Stimulated activated CD4-positive, alpha-beta T cell treated with anti-CD3 and anti-CD28 coated beads, Interleukin-12 subunit alpha, Interleukin-12 subunit beta, amount 100 ng/mL, for 24 hours (primary cell): Measurements from ENCODE around the gene MAP2K5.
"Not testable (repeated sequence)": the region's sequence is repeated elsewhere in the genome, so short reads cannot be mapped to it uniquely, and the experiment has no call there.

ENCODE experiments used
- DNase-seq, 2 experiments: peaks; one replicate each; pipeline ENCODE4 v3.0.0-alpha.2; 2020; ENCODE audit warnings: low read depth in 2 of 2

The MAP2K5 gene

DNA sequence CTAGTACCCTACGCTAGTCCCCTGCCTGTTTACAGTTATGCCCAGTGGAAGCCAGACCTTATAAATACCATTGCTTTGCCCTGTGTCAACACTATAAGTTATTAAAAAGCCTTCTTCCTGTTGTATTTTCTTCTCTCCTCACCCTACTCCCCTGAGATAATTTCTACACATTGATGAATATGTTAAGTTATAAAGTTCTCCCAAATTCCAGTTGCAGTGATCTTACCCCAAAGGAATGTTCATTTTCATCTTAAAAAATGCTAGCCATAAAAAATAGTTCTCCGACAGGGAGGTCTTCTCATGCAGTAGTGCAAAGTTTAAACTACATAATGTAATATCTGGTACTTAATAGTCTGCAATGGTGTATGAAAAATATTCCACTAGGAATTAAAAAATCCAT lies 58.6 kb downstream of the MAP2K5 start:
- no peak for DNase-seq

DNA sequence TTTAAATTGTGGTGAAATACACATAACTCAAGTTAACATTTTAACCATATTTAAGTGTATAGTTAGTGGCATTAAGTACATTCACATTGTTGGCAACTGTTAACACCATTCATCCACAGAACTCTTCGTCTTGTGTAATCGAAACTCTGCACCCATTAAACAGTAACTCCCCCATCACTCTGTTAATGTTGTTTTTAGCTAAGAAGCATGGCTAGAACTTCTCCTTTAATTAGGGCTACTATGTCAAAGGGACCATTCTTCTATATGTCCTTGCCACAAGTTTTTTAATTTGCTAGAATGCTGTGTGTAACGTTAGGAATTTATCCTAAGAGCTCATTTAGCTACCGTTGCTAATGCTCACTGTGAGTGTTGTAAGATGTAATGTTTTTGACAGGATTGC lies 60.6 kb downstream of the MAP2K5 start:
- DNase-seq = no peak

DNA sequence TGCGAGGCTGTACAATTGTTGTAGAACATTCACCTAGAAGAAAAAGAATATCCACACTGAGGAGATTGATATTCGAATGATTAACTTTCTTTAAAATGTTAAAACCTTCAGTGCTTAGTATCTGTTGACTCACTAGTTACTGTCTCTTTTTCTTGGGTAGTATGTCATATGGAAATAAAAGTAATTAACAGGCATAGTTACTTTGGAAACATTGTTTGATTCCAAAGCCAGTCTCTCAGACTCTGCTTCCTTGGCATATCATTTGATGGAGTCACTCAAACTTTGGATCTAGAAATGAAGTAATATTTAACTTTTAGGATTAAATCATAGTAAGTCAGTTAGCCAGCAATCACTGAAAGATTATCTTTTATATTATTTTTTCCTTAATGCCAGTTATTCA lies 63.4 kb downstream of the MAP2K5 start:
- no peak for DNase-seq

DNA sequence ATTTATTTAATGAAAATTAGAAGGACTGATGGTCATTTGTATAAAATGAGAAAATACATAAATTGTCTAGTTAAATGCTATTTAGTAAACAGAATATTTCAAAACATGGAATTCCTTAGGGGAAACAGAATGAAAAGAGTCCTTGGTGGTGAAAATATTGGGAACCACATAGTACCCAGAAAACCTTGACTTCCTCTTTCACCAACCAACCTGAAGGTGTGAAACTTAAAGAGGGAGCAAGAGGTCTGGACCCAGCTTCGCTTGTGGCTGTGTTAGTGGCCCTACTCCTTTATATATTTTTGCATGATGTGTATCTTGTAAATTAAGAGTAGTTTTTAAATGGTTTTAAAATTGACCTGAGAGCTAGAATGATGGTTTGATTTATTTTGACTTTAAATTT lies 64.2 kb downstream of the MAP2K5 start:
- DNase-seq = no peak

DNA sequence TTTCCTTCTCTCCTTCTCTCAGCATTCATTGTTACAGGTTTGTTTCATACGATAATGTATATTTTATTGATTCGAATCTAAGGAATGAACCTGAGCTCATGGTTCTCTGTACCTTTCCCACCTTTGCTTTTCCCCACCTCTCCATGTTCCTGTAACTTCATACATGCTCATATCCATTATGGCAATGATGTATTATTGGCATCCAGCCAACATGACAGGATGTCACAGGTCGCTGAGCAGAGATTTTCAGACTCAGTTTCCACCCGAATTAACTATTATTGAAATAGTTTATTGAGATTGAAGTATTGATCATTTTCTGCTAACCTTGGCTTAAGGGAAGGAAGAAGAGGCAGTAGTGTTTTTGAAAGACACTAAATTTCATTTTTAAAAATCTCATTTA lies 64.8 kb downstream of the MAP2K5 start:
- no peak for DNase-seq

DNA sequence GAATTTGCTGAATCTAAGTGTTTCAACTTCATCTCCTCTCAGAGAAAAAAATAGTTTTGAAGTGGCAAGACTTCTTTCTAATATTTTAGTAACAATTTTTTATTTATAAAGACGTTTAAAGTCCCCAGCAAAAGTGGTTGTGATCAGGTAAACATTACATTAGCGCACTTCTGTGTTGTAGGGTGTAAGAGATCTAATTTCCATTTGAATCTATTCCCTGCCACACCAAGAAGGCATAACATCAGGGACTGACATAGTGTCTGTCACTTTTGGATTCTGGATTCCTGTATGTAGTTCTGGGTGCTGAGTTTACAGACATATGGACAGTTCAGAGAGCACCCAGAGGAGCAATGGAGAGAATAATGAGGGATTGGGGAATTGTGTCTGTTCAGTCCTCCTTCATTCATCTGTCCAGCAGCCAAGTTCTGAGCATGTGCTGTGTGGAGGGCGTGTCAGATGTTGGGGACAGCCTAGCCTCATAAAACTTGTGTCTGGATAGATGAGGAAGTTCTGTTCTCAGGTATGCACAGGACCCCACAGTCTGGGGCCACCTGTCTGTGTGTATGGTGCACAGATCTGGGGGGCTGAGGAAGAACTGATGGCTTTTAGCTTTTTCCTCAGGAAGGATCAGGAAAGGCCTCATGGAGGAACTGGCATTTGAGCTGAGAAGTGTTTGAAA lies 65.6 kb downstream of the MAP2K5 start:
- no peak for DNase-seq

DNA sequence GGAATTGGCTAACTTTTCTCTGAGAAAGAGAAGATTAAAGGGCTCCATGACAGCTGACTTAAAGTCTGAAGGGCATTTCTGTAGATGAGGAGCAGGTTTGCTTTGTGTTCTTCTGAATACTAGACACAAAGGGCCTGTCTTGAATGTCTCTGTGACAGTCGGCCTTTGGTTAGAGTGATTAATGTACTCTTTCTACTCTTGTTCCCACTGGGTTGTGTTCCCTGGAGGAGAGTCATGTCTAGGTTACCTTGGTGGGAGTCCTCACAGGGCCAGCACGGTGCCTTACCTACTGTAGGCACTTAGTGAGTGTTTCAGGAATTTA lies 66.1 kb downstream of the MAP2K5 start:
- DNase-seq = no peak

DNA sequence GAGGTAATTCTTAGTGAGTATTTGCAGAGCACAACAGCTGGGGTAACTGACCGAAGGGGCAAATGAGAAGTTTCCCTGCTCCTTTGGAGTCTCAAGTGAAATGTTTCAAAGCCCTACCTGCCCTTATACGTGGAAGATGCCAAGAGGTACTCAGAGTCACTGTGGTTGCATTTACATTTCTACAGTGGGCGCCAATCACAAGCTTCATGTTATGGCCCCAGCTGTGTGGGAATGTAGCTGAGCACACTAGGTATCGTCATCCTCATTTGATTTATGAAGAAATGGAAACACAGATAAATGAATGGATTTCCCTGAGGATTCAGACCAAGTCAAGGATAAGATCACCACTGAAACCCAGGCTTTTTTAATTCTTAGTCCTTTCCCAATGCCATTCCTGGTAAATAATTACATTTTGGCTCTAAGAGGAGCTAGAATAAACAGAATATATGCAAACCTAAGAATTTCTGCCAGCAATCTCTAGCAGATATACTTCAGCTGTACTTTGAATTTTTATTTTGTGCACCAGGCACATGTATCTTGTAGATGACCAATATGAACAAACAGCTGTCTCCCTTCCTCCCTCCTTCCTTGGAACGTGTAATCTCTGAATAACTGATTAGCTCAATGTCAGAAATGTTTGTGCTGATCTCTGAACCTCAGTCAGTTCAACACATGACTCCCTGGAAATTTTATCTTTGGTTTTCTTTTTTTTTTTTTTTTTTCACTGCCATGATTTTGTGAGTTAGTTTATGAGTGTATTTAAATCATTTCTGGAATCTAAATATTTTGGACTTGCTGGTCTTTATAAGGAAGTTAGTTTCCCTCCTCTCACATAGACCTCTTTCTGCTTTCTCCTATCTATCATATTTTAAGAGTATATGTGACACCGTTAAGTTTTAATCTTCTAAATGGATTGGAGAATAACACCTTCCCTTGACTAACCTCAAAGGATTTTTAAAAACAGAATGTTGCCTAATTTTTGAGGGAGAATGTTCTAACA lies 69.2 kb downstream of the MAP2K5 start:
- DNase-seq = no peak

DNA sequence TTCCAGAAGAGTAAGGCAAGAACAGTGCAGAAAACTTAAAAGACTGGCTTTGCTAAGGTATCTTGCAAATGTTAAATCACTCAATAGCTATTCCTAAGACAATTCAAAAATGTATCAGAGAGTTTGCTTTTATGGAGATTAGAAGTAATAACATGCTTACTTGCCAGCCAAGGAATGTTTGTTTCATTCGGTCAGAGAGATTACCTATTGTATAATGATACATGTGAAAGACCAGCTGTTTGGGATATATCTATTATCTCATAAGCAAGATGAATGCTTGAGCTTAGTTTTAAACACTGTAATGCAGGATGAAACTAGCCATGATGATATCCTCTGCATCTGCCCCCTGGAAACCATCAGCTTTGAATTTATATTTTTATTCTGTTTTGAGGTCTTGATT lies 70.7 kb downstream of the MAP2K5 start:
- DNase-seq = no peak

DNA sequence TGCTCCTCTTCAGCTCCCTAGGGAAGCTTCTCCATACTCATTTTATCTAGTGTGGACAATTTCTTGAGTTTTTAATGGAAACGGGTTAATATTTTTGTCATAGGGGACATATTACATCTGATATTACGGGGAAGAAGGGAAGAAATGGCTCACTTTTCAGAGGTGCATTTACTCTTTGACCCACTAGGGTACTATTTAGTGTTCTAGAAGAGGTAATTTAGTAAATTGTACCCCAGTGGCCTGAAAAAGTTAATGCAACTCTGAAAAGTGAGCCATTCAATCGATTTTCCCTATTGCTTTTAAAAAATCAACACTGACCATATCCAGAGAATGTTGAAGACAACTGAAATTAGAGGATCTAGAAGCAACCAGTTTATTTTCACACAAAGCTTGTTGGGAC lies 71.2 kb downstream of the MAP2K5 start:
- DNase-seq = no peak

DNA sequence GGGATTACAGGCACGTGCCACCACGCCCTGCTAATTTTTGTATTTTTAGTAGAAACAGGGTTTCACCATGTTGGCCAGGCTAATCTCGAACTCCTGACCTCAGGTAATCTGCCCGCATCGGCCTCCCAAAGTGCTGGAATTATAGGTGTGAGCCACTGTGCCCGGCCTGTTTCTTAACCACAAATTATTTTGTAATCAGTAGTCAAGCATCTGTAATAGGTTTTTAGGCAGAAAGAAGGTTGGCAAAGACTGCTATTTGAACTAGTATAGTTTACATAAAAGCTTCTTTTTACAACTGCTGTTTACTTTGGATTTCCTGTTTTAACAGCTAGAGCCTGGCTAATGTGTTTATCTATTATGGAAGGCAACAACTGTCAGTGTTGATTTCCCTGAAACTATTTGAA lies 72.6 kb downstream of the MAP2K5 start:
- not testable (repeated sequence) for DNase-seq

DNA sequence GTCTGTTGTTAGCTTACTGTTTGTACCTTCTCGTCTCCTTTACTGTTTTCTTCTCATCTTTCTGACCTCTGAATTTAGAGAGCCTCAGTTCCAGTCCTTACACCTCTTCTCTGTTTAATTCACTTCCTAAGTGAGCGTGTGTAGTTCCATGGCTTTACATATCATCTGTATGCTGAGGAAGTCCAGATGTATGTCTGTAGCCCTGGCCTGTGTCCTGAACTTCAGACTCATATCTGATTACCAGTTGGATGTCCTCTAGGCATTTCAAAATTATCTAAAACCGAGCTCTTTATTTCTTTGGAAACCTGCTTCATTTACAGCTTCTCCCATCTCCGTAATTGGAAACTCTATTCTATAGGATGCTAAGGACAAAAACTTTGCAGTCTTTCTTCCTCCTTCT lies 75.8 kb downstream of the MAP2K5 start:
- DNase-seq = no peak

DNA sequence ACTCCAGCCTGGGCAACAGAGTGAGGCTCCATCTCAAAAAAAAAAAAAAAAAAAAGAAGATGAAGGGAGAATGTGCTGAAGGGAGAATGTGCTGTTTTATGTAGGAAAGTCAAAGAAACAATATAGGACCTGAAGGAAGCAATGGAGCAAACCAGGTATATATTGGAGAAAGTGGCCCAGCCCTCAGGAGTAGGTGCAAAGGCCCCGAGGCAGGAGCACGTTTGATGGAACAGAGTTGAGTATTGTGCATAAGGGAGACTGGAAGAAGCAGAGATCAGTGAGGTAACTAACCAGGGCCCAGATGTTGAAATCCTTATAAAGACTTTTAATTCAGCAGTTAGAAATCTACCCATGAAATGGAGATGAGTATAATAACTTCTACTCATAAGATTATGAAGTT lies 79.6 kb downstream of the MAP2K5 start:
- no peak for DNase-seq

DNA sequence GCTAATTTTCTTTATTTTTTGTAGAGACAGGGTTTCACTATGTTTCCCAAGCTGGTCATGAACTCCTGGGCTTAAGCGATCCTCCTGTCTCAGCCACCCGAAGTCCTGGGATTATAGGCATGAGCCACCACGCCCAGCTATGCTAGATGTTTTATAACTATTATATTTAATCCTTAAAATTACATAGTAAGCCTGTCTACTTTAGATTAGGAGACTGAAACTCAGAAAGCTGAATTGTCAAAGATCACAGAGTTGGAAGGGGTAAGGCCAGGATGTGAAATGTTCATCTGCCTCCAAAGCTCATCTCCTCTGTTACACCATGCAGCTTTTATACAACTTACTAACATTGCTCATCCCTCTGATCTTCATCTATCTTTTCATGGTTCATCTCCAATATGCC lies 89.8 kb downstream of the MAP2K5 start:
- no peak for DNase-seq

DNA sequence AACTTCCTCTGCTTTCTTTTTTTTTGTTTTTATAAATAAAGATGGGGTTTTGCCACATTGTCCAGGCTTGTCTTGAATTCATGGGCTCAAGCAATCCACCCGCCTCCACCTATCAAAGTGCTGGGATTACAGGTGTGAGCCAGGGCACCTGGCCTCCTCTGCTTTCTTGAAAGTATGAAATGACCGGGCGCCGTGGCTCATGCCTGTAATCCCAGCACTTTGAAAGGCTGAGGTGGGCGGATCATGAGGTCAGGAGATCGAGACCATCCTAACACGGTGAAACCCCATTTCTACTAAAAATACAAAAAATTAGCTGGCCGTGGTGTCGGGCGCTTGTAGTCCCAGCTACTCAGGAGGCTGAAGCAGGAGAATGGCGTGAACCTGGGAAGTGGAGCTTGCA lies 93.4 kb downstream of the MAP2K5 start:
- DNase-seq = not testable (repeated sequence)

DNA sequence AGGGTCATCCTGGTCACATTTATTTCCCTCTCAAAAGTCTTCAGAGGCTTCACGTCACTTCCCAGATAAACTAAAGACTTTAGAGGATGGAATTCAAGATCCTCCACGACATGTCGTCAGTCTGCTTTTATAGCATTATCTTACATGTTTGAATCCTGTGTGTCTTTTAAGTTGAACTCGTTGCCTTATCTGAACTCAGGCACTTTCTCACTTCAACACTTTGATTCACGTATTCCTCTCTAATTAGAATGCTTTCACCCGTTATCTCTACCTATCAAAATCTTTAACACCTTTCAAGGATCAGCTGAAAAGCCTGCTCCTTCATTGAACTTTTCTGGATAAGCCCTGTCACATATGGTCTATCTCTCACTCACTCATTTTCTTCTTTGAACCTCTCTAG lies 97.1 kb downstream of the MAP2K5 start:
- no peak for DNase-seq

DNA sequence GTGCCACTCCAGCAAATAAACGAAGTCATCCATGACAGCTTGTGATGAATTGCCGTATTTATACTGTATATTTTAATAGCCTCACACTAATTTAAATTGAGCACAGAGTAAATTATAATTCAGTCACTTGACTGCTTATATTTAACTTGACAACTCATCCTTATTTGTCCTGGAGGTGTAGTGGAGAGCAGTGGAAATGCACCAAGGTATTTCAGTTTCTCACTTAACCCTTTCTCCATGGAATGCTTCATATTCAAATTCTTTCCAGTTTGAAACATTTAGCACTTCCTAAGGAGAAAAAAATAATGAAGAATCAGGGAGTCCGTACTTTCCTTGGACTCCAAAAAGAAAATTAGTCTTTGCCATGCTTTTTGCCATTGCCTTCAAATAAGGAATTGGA lies 99.0 kb downstream of the MAP2K5 start:
- DNase-seq = no peak

DNA sequence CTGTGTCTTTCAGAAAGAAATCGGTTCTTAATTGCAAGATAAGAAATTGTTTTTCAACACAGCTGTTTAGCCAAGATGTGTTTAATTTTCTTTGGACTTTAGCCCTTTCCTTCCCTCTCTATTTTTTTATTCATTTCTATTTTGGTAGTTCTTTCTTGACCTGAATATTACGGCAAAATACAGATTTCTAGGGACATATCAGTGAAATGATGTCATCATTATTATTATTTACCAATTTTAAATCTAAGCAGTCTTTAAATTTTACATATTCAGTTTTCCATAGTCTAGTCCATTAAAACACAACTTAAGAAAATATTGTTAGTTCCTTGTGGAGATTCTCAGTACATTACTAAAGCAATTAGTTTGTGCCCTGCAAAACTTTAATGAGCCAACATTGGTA lies 104.3 kb downstream of the MAP2K5 start:
- DNase-seq = no peak

DNA sequence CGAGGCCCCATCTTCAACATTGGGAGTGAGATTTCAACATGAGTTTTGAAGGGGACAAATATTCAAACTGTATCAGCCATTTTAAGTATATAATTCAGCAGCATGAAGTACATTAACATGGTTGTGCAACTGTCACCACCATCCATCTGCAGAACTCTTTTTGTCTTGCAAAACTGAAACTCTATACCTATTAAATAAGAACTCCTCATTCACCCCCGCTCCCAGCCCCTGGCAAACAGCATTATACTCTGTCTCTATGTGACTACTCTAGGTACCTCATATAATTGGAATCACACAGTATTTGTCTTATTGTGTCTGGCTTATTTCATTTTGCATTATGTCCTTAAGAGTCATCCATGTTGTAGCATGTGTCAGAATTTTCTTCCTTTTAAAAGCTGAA lies 110.1 kb downstream of the MAP2K5 start:
- DNase-seq = no peak

DNA sequence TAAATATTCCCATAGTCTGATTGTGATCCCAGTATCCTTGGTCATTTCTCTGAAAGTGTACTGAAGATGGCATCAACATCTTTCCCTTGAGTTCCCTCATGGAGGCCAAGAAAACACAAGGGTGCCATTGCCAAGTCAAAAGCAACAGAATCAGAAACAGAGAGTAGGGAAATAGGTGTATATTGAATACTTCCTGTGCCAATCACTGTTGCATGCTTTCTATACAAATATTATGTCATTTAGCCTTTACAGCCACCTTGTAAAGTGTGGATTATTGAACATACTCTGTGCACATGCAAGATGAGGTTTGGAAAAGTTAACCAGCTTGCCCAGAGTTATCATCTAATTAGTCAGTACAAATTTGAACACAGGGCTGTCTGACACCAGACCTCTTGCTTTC lies 117.9 kb downstream of the MAP2K5 start:
- DNase-seq = no peak

DNA sequence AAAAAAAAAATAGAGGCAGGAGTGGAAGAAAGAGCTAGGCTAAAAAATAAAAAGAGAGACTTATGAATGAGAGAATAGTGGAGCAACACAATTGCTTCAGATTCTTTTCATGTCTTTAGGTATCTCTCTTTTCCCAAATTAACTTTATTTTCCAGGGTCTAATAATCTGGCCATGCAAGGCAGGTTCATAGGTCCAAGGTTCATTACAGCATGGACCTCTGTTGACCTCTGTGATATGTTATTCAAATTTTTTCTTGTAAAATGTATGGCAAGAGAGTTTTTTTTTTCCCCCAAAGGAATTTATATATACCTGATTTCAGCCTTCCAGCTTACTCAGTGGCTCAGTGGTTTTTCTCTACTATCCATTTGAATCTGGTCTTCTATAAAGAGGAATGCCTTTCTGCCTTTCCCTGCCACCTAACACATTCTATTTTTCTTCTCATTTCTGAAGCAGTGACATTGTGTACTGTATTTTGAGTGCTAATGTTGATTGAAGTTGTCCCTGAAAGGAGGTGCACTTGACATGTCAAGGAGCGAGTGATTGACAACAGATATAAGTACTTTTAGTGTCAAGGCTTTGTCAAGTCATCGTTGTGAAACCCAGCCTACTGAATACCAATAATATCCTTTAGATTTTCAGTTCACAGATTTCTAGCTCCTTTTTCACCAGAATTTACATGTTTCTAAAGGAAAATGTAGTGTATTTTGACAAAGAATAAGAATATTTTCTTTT lies 118.5 kb downstream of the MAP2K5 start:
- no peak for DNase-seq

DNA sequence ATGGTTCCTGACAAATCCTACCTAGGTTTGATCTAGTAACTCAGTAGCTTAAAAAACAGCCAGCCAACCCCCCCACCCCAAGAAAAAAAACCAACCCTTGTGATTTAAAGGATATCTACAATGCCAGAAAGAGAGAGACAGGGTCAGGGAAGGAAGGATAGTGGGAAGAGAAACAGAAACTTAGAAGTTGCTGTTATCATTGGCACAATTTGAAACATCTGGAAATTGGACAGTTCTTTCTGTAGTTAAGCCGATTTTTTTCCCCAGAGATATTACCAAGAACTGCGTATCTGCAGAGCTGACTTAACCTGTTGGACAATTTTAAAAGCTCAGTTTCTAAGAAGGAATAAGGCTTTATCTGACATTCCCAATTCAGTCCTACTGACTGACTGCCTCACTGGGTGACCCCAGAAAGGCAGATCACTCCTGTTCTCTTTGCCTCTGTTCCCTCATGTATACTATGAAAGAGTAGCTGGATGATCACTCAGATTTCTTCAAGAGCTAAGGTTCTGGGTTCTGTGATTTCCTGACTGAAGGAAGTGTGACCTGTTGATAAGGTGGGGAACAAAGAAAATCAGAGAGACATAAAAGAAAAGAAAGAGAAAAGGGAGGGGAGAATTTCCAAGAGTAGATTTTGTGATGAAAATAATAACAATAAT lies 128.3 kb downstream of the MAP2K5 start:
- DNase-seq = no peak
